Skeletal muscle tissue (tissue), 4 donors: ENCODE measurements around the gene YTHDF1. TPM values are rescaled to one million over a fixed set of nuclear protein-coding genes. Genes with fewer than 3 reads are reported as not detected.

Experiments
- H3K27ac ChIP-seq: one replicate; pipeline ENCODE4 v1.7.0; 2013; ENCODE audit warnings: mild to moderate bottlenecking, low read depth, low read length, inconsistent platforms
- H3K27me3 ChIP-seq, 3 donors: one replicate each; pipeline ENCODE4 v1.7.0; 2013; ENCODE audit warnings: low read length in 3 of 3; ENCODE audit not compliant: control insufficient read depth in 3 of 3, insufficient read depth in 3 of 3
- H3K36me3 ChIP-seq, 3 donors: one replicate each; pipeline ENCODE4 v1.7.0; 2013; ENCODE audit warnings: low read length in 3 of 3; ENCODE audit not compliant: control insufficient read depth in 3 of 3, insufficient read depth in 3 of 3
- H3K4me1 ChIP-seq, 3 donors: one replicate each; pipeline ENCODE4 v1.7.0; 2013; ENCODE audit warnings: low read length in 3 of 3, mild to moderate bottlenecking in 3 of 3; ENCODE audit not compliant: control insufficient read depth in 3 of 3, insufficient read depth in 3 of 3
- H3K4me3 ChIP-seq, 3 donors: one replicate each; pipeline ENCODE4 v1.7.0; 2013; ENCODE audit warnings: low read length in 3 of 3
- H3K9ac ChIP-seq, 3 donors: one replicate each; pipeline ENCODE4 v1.7.0; 2013; ENCODE audit warnings: low read length in 3 of 3, mild to moderate bottlenecking in 3 of 3, moderate library complexity in 2 of 3, low read depth in 1 of 3
- H3K9me3 ChIP-seq, 3 donors: one replicate each; pipeline ENCODE4 v1.7.0; 2013; ENCODE audit warnings: low read length in 3 of 3; ENCODE audit not compliant: control insufficient read depth in 3 of 3
- total RNA-seq: library from RNA; depleted of rRNA; stranded (reverse); fragments of >200 nt; gene quantifications from one replicate; pipeline ENCODE4 v1.2.3, GENCODE V29; 2014
- donor health status: Osteomylitis.

Gene YTHDF1
- total RNA-seq, 1 donor from 2014 or later, result 17.2 TPM

DNA sequence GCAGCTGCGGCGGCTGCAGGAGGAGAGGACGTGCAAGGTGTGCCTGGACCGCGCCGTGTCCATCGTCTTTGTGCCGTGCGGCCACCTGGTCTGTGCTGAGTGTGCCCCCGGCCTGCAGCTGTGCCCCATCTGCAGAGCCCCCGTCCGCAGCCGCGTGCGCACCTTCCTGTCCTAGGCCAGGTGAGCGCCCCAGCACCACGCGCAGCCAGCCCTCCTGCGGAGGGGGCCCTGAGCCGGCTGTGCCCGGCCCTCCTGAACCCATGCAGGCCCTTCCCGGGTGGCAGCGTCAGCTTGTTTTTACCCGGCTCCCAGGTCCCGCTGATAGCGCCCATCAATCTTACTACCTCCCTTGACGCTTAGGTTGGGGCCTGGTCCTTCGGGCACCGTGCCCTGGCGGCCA is 23.5 kb upstream of the YTHDF1 start:
- Histone ChIP-seq H3K36me3 (no peaks in the 10 kb centered on the region), H3K27me3 (peaks cover 26 to 52% (median 34%) of the 10 kb centered on the region in 3 donors), H3K27ac (no peak overlapping the region), H3K9me3 (no peaks in the 10 kb centered on the region), H3K9ac (no peak overlapping the region), H3K4me3 (no peak overlapping the region), H3K4me1 (no peaks in the 10 kb centered on the region)

DNA sequence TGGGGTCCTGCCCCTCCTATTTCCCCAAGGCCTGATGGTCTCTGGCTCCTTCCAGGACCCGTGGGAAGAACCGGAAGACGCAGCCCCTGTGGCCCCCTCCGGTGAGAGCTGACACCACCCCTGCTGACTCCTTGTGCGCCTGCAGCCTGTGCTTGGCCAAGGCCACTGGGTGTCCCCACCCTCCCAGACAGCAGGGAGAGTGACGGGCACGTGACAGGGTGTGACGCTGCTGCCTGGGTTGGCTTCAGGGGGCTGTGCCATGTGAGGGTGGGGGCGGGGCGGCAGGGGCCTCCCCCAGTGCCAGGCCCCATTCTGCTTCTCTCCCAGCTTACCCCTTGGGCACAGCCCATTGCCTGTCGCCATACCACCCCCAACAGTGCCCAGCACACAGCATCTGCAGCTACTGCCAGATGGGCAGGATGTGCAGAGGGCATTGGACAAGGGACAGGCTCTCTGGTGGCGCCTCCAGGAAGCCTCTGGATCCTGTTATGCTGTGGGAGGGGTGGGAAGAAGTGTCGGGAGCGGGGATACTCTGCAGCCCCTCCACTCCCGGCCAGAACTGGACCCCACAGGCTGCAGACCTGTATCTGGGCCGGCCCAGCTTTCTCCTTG is 22.7 kb upstream of the YTHDF1 start:
- H3K36me3 ChIP-seq, result no peaks in the 10 kb centered on the region
- H3K27ac ChIP-seq, result no peak overlapping the region
- H3K9ac ChIP-seq, result no peak overlapping the region
- no peaks in the 10 kb centered on the region for H3K9me3 ChIP-seq
- H3K4me3 ChIP-seq, result no peak overlapping the region
- no peaks in the 10 kb centered on the region for H3K4me1 ChIP-seq
- H3K27me3 ChIP-seq, result peaks cover 29 to 57% (median 31%) of the 10 kb centered on the region in 3 donors

DNA sequence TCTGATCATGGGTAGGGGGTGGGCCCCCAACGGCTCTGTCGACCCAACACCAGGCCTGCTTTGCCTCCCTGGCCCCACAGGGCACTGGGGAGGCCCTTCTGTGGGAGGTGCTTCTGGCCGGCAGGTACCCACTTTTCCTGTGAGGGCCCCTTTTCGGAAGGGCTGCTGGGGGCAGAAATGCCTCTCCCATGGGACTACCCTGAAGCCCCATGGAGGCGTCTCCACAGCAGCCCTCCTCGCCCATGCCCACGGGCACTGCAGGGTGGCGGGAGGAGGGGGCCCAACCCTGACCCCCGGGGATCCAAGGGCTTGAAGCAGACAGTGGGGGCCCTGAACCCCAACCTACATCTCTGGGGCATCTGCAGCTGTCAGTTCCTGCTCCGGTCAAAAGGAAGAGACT is 22.1 kb upstream of the YTHDF1 start:
- H3K9ac ChIP-seq, result no peak overlapping the region
- peaks cover 30 to 53% (median 31%) of the 10 kb centered on the region in 3 donors for H3K27me3 ChIP-seq
- no peak overlapping the region for H3K27ac ChIP-seq
- H3K9me3 ChIP-seq, result no peaks in the 10 kb centered on the region
- no peaks in the 10 kb centered on the region for H3K36me3 ChIP-seq
- H3K4me3 ChIP-seq, result no peak overlapping the region
- H3K4me1 ChIP-seq, result no peaks in the 10 kb centered on the region

DNA sequence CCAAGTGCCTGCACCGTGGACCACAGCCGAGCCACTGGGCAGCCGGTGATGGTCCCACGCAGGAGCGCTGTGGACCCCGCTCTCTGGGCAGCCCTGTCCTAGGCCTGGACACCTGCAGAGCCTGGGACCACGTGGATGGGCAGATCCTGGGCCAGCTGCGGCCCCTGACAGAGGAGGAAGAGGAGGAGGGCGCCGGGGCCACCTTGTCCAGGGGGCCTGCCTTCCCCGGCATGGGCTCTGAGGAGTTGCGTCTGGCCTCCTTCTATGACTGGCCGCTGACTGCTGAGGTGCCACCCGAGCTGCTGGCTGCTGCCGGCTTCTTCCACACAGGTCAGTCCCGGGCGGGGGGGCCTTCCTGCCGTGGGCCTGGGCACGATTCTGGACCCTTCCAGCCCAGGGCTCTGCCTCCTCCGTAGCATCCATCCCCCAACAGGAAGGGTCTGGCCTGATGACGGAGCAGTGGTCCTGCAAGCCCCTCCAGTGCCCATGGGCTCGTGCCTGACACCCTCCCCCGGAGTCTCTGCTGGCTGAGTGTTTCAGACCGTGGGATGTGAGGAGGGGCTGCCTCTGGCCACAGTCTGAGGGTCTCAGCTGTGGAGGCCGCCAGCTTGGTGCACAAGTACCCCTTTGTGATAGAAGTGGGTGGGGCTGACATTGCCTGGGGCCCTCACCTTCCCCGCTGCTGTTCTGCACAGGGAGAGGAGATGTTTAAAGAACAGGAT is 20.3 kb upstream of the YTHDF1 start:
- Histone ChIP-seq H3K4me3 (no peak overlapping the region), H3K4me1 (no peaks in the 10 kb centered on the region), H3K9ac (no peak overlapping the region), H3K27me3 (peaks cover 38 to 67% (median 39%) of the 10 kb centered on the region in 3 donors), H3K27ac (no peak overlapping the region), H3K9me3 (no peaks in the 10 kb centered on the region), H3K36me3 (no peaks in the 10 kb centered on the region)

DNA sequence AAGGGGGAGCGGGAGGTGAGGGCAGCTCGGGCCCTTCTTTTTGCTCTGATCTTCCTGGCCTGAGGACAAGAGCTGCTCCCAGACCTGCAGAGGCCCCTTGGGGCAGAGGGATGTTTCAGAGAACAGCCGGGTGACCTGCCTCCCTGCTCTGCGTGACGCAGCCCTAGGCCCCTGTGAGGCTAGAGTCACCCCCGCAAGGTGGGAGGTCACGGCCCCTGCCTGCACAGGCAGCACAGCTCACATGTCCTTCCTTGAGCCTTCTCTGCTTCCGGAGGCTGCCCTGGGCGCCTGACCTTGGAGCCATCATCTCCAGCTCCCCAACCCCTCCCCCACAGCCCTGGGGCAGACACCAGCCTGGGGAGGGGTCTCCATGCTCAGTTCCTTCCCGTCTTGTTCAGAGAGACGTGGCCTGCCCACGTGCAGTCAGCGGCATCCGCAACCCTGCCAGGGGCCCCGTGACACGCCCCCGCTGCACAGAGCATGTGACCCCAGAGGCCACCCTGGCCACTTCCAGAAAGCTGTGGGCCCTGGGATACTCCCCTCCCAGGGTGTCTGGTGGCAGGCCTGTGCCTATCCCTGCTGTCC is 19.6 kb upstream of the YTHDF1 start, which contains the start of gene BIRC7:
Gene BIRC7, plus strand, starts transcription at position 507 of the 585 bp plus-strand sequence. CDS start 192 bp downstream, outside the sequence.
- H3K4me3 ChIP-seq, result no peak within 1 kb of the TSS
- peaks cover 46 to 73% (median 46%) of the 10 kb centered on the region in 3 donors for H3K27me3 ChIP-seq
- H3K36me3 ChIP-seq, result no peaks in the 10 kb centered on the region
- no peaks in the 10 kb centered on the region for H3K4me1 ChIP-seq
- no peaks in the 10 kb centered on the region for H3K9me3 ChIP-seq
- H3K27ac ChIP-seq, result no peak within 1 kb of the TSS
- H3K9ac ChIP-seq, result no peak within 1 kb of the TSS

DNA sequence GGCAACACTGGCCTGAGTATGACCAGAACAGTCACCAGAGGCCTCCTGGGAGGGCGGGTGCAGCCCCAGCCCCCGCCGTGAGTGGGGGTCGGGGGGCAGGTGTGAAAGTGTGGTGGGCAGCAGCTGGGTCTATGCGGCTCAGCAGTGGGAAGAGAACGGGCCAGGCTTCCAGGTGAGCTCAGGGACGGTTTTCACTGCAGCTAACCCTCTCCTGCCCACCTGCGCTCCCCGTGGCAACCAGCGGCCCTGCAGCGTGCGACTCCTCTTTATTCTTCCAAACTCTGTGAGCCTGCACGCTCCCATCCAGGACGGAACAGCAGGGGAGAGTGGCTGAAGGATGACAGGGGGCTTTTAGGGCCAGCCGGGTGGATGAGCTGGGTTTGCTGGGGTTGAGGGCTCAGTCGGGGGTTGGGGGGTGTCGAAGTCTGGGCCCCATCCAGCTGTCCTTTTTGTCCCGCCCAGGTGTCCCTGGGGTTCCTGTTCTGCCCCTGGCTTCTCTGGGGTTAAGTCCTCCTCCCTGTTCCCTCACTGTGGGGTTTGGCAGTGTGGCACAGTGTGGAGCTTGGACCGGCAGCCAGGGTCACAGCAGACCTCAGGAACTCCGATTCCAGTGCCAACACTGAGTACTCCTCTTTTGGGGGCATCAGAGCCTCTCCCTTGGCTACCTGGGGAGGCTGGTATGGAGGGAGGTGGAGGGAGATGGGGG is 18.9 kb upstream of the YTHDF1 start:
- Histone ChIP-seq H3K27ac (no peak overlapping the region), H3K4me1 (no peaks in the 10 kb centered on the region), H3K36me3 (no peaks in the 10 kb centered on the region), H3K4me3 (no peak overlapping the region), H3K9ac (no peak overlapping the region), H3K27me3 (peaks cover 49 to 74% (median 49%) of the 10 kb centered on the region in 3 donors), H3K9me3 (no peaks in the 10 kb centered on the region)

DNA sequence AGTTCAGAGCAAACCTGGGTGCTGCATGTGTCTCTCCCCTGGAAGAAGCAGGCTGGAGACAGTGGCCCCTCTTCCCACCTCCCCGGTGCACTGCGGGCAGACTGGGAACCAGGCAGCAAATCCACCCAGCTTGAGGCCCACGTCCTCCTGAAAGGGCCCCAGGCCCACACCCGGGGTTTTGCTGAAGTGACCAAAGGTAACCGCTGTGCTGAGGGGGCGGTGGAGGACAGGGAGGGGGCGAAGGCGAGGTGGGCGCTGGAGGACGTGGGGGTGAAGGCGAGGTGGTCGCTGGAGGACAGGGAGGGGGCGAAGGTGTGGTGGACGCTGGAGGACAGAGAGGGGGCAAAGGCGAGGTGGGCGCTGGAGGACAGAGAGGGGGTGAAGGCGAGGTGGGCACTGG is 18.0 kb upstream of the YTHDF1 start:
- Histone ChIP-seq H3K27ac (no peak overlapping the region), H3K27me3 (peaks cover 55 to 73% (median 58%) of the 10 kb centered on the region in 3 donors), H3K36me3 (no peaks in the 10 kb centered on the region), H3K9ac (no peak overlapping the region), H3K4me3 (no peak overlapping the region), H3K4me1 (no peaks in the 10 kb centered on the region), H3K9me3 (no peaks in the 10 kb centered on the region)

DNA sequence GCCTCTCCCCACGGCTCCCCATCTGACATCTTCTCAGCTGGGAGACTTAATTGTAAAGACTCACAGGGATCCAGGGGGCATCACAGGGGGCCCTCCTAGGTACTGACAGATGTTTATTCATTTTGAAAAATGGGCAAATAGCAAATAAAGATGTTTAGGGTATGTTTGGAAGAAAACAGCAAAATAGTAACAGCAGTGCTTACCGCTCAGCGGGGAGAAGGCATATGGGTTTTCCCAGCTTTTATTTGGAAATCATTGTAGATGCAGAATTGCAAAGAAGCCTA is 17.1 kb upstream of the YTHDF1 start:
- no peak overlapping the region for H3K4me3 ChIP-seq
- no peaks in the 10 kb centered on the region for H3K4me1 ChIP-seq
- H3K27me3 ChIP-seq, result peaks cover 59 to 77% (median 65%) of the 10 kb centered on the region in 3 donors
- no peak overlapping the region for H3K27ac ChIP-seq
- H3K9me3 ChIP-seq, result no peaks in the 10 kb centered on the region
- no peak overlapping the region for H3K9ac ChIP-seq
- no peaks in the 10 kb centered on the region for H3K36me3 ChIP-seq

DNA sequence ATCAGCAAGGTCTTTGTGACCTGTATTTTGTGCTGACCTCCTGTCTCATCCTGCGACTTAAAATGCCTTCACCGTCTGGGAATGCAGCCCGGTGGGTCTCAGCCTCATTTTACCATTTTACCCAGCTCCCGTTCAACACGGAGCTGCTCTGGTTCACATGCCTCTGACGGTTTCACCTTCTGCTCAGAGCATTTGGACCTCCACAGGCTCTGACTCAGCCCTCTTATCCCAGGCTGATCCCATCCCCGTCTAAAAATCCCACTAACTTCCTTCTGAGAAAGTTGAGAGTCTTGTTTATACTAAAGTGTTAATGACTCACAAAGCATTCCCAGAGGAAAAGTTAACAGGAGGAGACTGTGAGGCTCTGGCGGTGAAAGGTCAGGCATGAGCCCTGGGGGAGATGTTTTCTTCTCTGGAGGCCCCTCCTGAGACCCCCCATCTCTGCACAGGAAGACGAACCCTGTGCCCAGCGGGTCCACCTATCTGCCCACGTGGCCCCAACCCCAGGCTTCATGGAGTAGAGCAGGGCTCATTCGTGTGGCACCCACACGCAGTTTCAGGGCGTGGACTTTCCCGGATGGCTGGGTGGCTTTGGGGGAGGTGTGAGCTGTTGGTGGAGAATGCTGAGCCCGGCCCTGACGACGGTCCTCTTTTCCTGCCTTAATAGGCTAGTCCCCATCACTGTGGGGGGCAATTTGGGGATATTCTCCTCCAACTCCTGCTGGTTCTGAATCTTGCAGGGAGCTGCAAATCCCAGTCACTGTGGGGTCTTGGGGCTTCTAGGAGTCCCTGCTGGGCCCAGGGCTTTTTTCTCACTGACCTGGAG is 16.5 kb upstream of the YTHDF1 start:
- Histone ChIP-seq H3K4me3 (no peak overlapping the region), H3K9ac (no peak overlapping the region), H3K4me1 (no peaks in the 10 kb centered on the region), H3K27ac (no peak overlapping the region), H3K9me3 (no peaks in the 10 kb centered on the region), H3K36me3 (no peaks in the 10 kb centered on the region), H3K27me3 (peaks cover 59 to 75% (median 65%) of the 10 kb centered on the region in 3 donors)
